ENCODE data around the gene TIGD1.
A peak's percentile ranks its signal among the peaks of the same experiment; 100 is the strongest.

The TIGD1 gene

DNA sequence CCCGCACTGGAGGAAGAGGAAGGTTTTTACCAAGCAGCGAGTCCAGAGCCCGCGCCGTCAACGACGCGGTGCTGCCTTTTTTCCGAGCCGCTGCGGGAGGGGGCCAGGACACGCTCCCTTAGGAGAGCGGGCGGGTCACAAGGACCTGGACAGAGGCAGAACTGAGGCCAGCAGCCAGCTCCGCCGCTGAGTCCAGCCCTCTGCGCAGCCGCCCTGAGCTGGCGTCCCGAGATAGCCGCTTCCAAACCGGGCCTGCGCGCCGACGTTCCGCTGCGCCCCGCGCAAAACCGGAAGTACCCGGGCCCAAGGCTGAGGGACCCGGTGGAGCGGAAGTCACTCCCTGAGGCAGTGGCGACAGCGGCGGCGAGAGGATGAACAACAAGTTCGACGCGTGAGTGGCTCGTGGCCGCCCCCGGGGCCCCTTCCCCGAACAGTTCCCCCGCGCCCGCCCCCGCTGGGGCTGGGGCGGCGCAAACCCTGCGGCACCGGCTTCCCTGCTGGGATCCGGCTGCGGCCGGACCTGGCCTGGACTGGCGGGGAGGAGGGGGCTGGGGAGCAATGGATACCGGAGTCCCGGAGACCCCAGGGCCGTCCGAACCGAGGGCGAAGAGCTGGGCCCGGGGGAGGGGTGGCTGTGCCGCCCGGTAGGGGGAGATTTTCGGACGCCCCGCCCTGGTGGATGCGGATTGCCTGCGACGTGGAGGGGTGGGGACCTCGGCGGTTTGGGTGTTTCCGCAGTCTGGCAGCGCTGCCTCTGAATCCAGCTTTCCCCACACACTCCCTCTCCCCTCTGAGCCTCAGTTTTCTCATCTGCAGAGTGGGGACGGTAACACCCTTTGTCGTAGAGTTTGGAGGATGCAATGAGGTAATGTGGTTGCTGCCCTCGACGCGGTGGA lies at the start of gene TIGD1, which contains the start of gene EIF4E2:
TSS of gene TIGD1 (minus strand) at position 204 of the 896 bp plus-strand sequence. CDS start 675 bp downstream, outside the sequence.
TSS of gene EIF4E2 (plus strand) at position 336 of the 896 bp plus-strand sequence. CDS start at position 372, 36 bp downstream.
- DNase-seq (ENCODE audit: low spot score): peak; percentile 94

GRCh38 chr2:232598293-232598692 lies 47.9 kb upstream of the TIGD1 start:
- DNase-seq (ENCODE audit: low spot score): no peak

DNA sequence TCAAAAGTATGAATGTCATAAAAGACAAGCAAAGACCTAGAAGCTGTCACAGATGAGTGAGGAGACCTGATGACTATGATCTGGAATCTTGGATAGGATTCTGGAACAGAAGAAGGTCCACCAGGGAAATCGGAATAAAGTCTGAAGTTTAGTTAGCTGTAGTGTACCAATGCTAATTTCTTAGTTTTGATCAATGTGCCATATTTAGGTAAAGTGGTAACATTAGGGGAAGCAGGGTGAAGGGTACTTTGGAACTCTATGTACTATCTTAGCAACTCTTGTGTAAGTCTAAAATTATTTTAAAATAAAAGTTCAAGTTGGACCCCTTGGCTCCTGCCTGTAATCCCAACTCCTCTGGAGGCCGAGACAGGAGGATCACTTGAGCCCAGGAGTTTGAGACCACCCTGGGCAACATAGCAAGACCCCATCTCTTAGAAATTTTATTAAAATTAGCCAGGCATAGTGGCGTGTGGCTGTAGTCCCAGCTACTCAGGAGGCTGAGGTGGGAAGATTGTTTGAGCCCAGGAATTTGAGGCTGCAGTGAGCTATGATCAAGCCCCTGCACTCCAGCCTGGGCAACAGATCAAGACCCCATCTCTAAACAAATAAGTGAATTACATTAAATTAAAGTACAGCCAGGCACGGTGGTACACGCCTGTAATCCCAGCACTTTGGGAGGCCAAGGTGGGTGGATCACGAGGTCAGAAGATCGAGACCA lies 47.2 kb upstream of the TIGD1 start:
- DNase-seq (ENCODE audit: low spot score): no peak

DNA sequence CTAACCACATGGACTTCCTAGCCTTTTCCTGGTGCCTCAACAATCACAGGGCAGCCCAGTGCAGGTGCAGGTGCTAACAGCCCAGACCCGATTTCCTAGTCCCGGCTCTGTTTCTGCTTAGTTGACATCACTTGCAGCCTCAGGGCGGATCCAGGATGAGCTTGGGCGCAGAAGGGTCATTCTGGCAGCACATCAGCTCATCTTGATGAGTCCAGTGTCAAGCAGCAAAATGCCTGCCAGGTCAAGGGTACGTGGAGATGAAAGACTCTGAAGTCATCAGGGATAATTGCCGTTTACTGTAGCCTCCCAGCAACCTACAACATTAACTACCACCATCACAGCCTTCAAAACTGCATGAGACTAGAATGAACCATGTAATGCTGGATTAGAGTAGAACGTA lies 43.6 kb upstream of the TIGD1 start:
- DNase-seq (ENCODE audit: low spot score): no peak

DNA sequence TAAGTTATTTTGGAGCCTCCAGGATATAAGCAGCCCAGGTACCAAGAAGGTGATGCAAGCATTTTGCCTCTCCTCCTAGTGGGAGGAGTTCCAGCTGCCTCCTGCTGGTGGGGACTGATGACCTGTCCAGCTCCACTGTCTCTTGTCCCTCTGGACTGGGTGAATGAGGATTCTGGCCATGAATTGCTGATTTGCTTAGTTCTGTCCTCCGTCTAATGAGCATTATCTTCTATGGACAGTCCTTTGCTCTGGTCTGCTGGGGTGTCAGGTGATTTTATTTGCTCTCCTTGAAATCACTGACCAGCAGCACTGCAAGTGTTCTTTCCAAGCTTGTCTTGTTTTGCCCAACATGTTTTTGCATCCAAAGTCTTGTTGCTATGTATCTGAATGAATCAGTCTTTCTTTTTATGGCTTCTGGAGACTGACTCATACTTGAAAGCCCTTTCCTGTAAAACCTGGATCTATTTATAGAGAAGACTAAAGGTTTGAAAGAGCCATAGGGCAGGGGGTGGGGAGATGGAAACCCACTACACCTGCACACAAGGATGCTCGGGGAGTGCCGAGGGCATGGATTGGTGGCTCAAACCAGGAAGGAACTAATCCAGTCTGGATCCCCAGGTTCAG lies 42.5 kb upstream of the TIGD1 start:
- peak; percentile 84 for DNase-seq (ENCODE audit: low spot score)

GRCh38 chr2:232588680-232589585 lies 38.6 kb upstream of the TIGD1 start:
- peak; percentile 78 for DNase-seq (ENCODE audit: low spot score)

DNA sequence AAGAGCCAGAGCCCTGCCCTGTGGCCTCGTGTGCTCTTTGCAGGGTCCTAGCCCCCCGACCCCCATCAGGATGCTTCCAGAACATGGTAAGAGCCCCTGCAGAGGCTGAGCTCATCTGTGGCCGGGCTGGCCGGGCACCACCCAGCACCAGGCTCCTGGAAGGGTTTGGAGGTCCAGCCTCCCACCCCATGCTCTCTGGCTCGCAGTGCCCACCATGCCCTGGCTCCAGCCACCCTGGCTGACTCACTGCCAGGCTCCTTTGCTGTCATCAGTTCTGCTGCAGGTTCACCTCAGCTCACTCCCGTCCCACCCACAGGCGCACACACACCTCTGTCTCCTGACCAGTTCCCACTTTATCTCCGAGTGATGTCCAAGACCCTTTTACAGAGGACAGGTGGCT lies 37.7 kb upstream of the TIGD1 start:
- DNase-seq (ENCODE audit: low spot score): no peak

- DNase-seq (ENCODE audit: low spot score): no peak
These were observed 37.2 kb upstream of the TIGD1 start for GRCh38 chr2:232587512-232587911.

DNA sequence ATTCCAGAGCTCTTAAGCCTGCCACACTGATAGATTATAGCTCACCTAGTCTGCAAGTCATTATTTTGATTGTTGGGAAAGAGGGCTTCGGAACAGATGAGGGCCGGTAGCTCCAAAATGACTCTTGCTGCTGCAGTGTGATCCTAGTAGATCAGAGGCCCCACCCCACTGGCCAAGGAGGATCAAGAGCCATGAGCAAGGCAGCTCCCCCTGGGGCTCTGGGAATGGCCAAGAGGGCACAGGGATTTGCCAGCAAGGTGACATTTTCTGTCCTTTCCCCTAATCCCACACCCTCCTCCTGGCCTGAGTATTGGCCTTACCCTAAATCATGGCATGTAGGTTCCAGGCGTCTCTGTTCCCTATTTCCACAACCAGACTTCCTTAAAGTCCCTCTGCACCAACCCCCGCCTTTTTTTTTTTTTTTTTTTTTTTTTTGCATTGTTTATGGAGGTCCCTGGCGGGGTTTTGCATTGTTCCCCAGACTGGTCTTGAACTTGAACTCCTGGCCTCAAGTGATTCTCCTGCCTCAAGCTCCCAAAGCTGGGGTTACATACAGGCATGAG lies 36.7 kb upstream of the TIGD1 start:
- DNase-seq (ENCODE audit: low spot score): no peak

GRCh38 chr2:232584238-232584637 lies 33.9 kb upstream of the TIGD1 start:
- no peak for DNase-seq (ENCODE audit: low spot score)

DNA sequence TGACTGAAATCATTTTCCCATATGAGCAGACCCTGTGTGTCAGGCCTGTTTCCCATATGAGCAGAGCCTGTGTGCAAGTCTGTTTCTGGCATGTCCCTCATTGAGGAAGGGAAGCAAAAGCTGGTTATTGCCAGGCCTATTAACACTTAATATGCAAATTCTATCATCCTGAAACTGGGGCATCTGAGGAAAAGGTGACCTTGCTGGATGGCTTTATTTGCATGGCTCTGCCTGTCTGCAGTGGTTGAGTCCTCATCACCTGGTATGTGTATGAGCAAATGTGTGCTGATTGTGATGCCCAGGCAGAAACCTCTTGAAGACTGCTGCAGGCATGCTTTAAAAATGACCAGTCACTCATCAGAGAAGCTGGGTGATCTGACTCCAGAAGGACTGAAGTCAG lies 31.4 kb upstream of the TIGD1 start:
- DNase-seq (ENCODE audit: low spot score): no peak

GRCh38 chr2:232580648-232580981 lies 30.3 kb upstream of the TIGD1 start:
- no peak for DNase-seq (ENCODE audit: low spot score)

- DNase-seq (ENCODE audit: low spot score): no peak
These were observed 28.3 kb upstream of the TIGD1 start for GRCh38 chr2:232578626-232579025.

DNA sequence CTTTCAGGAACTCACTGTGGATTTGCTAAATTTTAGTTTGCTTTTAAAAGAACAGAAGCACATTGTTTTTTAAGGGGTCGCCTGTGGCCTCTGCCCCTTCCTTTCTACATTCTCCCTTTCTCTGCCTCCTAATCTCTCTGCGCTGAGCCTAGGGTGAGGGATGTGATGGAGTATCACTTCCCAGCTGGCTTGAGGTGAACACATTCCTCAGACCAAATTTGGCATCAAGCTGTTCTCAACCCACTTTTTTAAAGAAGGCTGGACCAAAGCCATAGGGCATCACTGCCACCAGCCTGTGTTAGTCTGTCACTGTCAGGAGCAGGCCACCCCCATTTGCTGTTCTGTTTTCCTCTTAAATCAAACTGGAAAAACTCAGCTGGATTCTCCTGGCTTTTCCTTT lies 27.5 kb upstream of the TIGD1 start:
- no peak for DNase-seq (ENCODE audit: low spot score)

GRCh38 chr2:232576995-232577394 lies 26.6 kb upstream of the TIGD1 start:
- no peak for DNase-seq (ENCODE audit: low spot score)

DNA sequence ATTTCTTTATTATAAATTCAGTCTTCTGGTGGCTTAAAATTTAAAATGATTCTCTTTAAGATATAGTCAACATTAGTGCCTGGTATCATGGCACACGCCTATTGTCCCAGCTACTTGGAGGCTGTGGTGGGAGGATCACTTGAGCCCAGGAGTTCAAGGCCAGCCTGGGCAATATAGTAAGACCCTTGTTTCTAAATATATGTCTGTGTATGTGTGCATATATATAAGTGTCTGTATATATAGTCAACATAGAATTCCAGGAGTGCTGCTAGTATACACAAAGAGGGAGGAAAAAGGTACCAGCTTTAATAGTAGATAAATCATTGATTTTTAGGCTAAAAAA lies 25.0 kb upstream of the TIGD1 start:
- DNase-seq (ENCODE audit: low spot score): no peak

GRCh38 chr2:232574674-232575403 lies 24.5 kb upstream of the TIGD1 start:
- DNase-seq (ENCODE audit: low spot score): no peak

- DNase-seq (ENCODE audit: low spot score): no peak
These were observed 23.5 kb upstream of the TIGD1 start for GRCh38 chr2:232573771-232574435.

- DNase-seq (ENCODE audit: low spot score): no peak
These were observed 22.7 kb upstream of the TIGD1 start for GRCh38 chr2:232573042-232573441.

- no peak for DNase-seq (ENCODE audit: low spot score)
These were observed 20.7 kb upstream of the TIGD1 start for GRCh38 chr2:232571026-232571474.
